HG03354 (cell line): Measurements from ENCODE around the gene FGF10.

ENCODE experiments used
- ATAC-seq: cut with Tn5 transposase; IDR thresholded peaks from one replicate; pipeline ENCODE4 v1.9.1; 2021; ENCODE audit warnings: mild to moderate bottlenecking; ENCODE audit not compliant: unreplicated experiment, poor library complexity, severe bottlenecking

FGF10 gene

DNA sequence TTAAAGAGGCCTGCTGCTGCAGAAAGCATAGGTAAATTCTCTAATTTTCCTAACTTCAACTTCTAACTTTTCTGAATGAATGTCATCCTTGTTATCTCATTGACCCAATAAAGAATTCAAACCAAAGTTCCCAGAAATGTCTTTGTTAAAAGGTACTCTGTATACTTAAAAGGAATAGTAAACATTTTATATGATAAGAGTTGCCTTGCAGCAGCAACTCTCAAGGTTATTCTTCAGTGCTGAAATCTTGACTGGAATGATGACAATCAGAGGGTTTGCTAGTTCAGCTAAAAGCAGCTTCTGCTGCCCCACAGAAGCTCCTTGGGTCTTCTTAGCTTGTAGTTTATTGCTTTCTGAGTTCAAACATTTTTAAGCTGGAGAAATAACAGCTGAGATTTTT, 28.3 kb downstream of the FGF10 start:
- no peak for ATAC-seq

DNA sequence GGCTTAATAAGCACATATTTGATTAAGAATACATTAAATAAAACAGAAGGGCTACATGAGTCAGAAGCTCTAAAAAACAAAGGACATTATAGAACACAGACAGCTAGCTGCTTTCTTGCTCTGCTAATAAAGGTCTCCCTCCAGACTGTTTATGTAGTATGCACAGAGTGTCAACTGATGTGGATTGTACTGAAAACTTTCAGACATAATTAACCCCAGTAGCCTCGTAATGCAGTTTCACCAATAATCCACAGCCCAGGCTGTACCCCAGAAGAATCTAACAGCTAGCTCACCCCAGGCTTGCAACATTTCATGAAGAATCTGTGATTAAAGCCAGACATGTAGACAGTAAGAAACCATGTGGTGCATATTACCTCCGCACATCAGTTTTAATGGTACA, 30.8 kb downstream of the FGF10 start:
- ATAC-seq = no peak

DNA sequence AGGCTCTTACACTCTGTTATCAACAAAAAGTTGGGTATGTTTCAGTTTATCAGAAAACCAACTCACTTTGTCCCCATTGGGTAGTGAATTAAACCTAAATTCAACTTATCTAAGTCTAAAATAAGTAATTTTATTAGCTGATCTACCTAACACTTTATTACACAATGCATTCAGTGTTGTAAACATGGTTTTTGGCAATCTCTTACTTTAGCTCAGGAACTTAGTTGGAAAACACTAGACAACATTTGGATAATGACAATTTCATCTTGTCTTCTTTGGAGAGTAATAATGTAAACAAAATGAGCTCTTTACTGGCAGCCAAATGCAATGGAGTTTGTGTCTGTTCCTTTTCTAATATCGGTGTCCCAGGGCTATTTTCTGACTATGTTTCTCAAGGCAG, 33.0 kb downstream of the FGF10 start:
- ATAC-seq = no peak

DNA sequence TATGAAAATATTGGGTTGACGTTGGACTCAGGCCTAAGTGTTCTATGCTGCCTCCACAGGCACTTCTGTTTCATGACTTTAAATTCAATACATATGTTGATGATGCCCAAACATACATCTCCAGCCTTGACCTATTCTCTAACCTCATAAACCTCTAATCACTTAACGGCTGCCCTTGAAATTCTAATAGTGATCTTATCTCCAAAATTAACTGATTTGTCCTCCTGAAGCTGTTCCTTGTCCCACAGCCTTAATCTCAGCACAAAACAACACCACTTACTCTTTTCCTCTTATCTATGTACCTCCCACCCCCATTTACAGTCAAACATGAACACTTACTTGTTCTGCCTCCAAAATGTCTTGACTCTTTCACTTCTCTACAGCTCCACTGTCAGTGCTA, 43.3 kb downstream of the FGF10 start:
- ATAC-seq = no peak

DNA sequence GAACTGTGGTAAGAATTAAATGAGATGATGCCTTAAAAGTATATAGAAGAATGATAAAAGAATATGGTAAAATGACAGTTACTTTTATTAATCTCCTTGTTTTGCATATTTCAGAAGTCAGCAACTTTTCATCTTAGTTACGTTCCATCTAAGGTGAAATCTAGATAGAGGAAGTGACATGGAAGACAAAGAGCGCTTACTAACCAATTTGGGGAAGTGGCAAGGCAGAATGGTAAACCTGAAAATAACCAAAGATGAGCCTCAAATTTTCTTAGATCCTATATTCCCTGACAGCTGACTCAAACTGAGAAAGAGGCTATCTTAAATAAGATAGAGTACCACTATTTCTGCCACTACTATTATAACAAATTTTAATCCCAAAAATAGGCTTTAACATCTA, 52.5 kb downstream of the FGF10 start:
- ATAC-seq = peak; percentile 64

DNA sequence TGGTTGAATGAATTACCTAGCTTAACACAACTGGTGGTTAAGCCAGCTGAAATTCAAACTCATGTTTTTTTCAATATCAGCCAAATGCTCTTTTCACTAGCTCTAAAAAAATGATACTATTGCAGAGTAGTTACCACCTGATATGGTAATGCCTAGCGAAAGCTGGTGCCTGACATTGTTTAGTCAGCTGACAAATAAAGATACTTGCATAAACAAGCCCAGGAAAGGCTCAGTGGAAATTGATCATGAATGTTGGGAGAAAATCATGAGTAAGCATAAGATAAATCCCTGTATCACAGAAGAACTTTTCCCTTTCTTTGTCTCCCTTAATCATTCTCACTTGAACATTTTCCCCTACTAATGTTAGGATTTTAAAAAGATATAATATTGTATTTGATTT, 54.6 kb downstream of the FGF10 start:
- no peak for ATAC-seq

DNA sequence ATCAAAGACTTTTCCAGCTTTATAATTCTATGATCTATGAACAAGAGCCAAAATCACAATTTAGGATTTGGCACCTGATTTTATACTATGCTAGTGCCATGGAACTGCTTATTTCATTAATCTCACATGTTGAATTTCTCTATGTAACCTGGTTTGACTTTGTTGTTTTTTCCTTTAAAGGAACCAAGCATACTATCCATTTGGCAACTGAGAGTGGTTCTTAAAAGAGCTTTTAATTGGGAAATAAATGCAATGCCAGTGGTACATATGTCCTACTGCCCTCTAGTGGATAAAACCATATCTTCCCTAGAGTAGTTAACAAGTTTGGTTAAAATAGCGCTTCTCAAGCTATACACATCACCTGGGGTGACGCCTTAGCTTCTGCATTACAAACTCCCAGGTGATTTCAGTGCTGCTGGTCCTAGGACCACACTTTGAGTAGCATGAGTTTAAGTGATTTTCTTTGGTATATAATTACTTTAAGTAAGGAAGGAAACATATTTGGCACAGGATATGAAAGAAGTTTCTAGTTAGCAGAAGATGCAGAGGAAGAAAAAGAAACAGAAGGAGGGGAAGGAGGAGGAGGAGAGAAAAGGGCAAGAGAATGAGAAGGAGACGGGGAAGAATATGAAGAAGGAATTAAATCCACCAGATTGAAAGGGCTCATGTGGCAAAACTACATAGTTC, 56.8 kb downstream of the FGF10 start:
- peak; percentile 70 for ATAC-seq

DNA sequence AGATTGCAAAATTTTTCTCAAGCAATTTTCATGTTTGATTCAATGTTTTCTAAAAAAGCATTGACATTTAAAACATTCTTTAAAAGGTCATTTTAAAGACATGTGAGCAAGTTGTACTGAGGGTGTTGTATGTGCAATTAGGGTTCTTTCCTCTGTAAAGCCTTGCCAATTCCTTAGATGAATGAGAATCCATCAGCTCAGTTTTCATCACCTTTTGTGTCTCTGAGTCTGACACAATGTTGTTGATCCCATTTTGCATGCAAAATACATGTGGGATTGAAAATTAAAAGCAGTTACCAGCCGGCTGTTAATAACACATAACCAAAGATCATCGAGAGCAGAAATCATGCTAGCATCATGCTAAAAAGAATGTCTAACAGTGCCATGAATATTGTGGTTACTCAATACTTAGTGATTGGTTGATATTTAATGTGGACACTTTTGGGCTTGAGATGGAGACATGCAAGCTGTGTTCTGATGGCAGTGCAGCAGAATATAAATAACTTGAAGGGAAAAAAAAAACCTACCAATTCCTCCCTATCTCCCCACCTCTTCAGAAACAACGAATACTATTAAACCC, 57.7 kb downstream of the FGF10 start:
- ATAC-seq = no peak

DNA sequence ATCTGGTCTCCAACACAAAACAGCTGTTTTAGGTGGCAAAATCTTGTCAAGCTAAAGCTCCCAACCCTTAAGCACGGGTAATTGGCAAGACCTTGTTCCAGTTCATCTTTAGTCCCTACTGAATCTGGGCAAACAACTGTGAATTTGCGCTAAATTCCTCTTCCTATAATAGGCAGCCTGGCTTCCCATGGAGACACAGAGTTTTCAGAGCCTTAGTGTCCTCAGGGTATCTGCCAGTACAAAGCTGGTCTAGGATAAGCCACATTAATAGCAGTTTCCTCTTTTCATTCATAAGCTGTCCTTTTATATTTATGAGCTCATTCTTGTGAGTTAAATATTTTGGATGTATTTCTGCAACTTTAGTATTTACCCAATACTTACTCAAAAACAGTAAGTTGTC, 59.5 kb downstream of the FGF10 start:
- no peak for ATAC-seq

DNA sequence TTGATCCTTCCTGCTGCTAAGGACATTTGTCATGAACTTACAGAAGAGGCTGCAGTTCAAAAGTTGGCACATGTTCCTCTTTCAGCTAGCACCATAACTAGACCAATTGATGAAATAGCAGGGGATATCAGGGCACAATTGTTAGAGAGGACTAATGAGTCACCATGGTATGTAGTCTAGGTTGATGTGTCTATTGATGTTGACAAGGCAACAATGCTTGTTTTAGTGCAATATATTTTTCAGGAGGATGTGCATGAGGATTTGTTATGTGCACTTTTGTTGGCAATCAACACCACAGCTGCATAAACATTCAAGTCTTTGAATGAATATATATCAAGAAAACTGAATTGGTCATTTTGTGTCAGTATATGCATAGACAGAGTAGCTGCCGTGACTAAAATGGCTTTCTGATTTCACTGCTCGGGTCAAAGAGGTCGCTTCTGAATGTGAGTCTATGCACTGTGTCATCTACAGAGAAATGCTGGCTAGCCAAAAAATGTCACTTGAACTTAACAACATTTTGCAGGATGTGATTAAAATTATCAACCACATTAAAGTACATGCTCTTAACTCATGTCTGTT, 68.0 kb downstream of the FGF10 start:
- no peak for ATAC-seq

DNA sequence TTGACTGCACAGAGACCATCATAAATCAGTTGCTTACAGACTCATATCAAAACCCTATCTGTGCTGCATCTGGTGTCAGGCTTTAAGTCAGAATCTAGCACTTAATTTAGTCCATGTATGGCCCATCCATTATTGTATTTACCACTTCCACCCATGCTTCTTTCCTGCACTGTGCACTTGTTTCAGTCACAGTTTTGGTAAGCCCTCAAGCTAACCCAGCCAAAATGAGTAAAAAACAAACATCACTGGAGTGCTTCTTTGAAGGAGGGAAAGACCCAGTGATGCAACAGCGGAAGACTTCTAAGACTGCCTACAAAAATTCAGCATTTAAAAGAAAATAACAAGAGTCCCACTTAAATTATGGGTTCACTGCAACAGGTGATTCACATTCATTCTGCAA, 69.0 kb downstream of the FGF10 start:
- no peak for ATAC-seq

DNA sequence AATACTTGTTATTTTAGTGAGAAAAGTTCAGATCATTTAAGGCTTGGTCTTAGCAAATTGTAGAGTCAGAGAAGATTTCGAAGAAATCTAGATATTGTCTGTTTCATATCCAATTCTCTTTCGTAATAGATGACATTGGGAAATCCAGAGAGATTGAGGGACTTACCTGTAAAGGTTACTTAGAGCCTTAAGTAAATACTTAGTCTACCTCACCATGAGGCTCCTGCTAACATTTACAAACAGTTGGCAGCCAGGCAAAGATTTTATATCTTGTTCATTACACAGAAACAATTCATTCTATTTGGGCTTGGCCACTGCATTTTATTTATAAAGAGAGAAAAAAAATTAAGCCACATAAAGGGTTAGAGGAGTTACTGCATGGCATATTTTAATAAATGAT, 70.3 kb downstream of the FGF10 start:
- no peak for ATAC-seq

DNA sequence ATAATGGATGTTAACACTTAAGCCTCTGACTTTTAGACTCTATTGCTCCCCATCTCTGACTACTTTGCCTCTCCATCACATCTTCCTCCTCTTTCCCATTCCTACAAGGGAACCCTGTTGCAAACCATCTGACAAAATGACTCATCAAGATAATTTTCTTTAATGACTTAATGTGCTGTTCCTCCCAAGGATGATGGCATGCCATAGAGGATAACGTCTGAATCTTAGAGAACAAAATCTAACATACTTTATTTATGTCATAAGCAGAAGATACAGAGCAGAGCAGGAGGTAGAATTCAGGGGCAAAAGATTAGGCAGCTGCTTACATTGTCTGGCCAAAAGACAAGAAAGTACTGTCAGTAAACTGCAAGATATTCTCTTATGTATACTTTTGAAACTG, 76.8 kb downstream of the FGF10 start:
- ATAC-seq = no peak

DNA sequence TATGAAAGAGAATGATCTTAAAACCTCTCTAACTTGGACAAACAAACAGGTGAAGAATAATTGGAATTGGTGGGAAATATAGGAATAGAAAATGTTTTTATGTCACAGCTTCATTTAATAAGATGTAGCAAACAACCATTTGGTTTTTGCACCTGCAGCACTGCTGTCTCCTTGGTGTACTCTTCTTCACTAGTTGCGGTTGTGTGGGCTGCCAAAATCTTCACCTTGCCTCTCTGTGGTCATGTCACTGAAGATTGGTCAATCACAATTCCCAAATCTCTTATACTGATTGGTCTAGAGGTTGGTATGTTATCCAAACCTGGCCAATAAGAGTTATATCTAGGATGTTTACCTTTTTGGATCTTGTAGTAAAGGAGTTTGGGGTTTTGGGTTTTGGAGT, 88.7 kb downstream of the FGF10 start:
- no peak for ATAC-seq

DNA sequence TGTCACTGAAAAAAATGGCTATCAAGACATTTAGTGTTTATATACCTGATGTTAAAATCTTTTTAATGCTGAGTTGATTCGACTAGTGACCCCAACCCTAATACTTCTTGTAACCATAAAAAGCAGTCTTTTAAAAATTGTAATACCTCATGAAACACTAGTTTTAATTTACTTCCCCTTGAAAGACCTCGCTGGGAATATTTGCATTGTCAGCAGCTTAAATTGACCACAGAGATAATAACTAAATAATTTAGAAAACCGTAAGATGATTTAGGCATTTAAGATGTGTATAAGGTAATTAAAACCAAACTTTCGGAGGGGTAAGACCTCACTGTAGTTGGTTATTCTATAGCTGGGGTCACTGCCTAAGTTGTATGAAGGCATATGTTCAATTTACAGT, 89.8 kb downstream of the FGF10 start:
- ATAC-seq = no peak

DNA sequence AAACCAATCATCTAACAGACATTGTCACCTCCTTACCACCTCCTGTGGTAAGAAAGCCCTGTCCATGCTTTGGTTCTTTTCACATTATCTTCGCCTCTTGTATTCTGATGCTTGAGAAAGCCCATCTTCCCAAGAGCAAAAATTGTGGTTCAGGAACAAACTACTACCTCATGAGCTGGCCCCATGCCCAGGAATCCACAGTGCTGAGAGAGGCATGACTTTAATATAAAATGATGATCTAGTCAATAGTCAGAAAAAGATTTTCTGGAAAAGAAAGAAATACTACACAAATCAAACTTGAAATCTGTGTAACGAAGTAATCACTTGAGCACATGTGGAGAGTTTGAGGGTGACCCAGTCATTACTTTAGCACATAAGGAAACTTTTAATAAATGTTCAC, 94.7 kb downstream of the FGF10 start:
- ATAC-seq = no peak

DNA sequence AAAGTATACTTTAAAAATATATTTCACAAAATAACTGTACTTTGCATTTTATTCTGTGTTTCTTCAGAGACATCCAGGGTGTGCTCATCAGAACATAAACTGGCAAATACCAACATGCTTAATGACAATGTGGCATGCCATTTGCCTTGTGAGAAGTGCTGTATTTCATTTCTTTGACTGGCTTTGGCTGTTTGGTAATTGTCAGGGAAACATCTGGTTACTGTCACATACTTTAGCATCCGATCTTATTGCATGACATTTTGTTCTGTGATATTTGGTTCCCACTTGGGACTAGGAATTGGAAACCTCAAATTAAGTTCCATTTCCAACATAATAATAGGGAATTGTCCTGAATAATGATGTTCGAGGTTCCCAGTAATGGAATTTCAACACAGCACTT, 96.5 kb downstream of the FGF10 start:
- no peak for ATAC-seq

DNA sequence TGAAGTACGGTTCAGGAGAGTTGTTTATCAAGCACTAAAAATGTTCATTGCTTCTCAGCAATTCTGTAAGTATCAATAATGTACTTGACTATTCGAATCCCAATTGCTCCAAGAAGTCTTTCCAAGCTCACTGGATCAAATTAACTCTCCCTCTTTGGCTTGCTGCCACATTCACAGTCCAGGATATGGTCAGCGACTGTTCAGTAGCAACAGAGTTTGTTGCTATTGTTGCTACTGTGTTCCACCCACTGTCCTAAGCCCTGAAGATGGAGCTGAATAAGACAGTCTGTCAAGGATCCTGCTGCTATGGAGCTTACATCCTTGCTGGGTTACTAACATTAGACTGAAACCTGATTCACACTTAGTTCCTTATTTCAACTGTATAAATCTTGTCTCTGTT, 110.8 kb downstream of the FGF10 start:
- ATAC-seq = no peak

DNA sequence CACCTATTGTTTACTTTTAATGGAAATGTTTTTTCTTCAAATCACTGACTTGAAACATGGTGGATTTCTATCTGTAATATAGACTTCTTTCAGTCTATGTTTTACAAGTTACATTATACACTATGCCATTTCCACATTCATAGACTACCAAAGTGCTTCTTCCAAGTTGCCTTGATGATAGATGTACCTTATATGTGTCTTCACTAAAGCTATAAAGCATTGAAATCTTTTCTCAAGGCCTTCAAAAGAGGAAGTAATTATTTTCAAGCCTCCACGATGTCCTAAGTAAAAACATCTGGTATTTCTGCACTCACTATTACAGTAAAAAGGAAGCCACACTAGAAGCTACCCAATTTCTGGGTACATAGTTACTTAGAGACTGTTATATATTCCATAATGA, 113.3 kb downstream of the FGF10 start:
- no peak for ATAC-seq

DNA sequence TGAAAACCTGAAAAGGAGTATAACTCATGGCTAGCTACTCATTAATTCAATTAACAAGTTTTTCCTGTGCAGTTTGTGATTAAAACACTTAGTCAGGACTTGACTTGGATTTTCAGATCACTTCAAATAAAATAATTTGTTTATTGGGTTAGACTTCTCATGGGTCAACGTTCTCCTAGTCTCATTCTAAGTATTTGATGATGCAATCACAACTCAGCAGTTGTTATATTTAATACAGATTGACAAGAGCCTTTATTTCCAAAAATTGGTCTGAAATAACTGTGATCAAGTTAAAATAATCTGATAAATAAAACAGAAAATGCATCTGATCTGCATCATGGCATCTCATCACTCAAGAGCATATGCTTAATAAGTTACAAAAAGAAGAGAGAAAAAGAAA, 113.9 kb downstream of the FGF10 start:
- ATAC-seq = no peak

DNA sequence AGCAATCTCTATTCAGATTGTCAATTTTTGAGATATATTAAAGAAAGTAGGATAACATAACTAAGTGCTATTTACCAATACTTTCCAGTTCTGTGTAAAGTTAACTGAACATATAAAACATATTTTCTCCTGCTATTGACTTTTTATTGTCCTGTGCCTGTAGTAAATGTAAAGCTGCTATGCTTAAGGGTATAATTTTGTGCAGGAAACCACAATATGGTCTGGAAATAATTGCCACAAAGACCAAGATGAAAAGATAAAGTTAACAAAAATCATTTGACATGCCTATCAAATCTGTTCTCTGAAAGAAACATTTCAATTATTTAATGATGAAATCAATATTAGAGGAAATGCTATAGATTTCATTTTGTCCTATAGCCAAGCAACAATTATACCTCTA, 121.3 kb downstream of the FGF10 start:
- no peak for ATAC-seq
